Activated T-helper 1 cell treated with anti-CD3 and anti-CD28 coated beads, Interleukin-12 subunit alpha, Interleukin-12 subunit beta, Interleukin-2, Interleukin-4 antibody, amounts not matched to agents 30 ng/mL and 10 ng/mL and 1 ng/mL, durations not matched to agents 14 hours and 24 hours and 36 hours (primary cell): ENCODE results near the gene CHST3. TPM values are rescaled to one million over a fixed set of nuclear protein-coding genes. Genes with fewer than 3 reads are reported as not detected.

Experiments
- DNase-seq: peaks from one replicate; pipeline ENCODE4 v3.0.0; 2021; ENCODE audit warnings: low spot score
- H3K27ac Mint-ChIP-seq: one replicate; pipeline ENCODE4 v1.8.0; 2021; ENCODE audit warnings: mild to moderate bottlenecking, mixed read lengths
- H3K27me3 Mint-ChIP-seq: one replicate; pipeline ENCODE4 v1.8.0; 2022; ENCODE audit warnings: mild to moderate bottlenecking, moderate library complexity, mixed read lengths; ENCODE audit not compliant: insufficient read depth
- H3K36me3 Mint-ChIP-seq: one replicate; pipeline ENCODE4 v1.8.0; 2021; ENCODE audit warnings: low read depth, mixed read lengths
- H3K4me1 Mint-ChIP-seq: one replicate; pipeline ENCODE4 v1.8.0; 2021; ENCODE audit warnings: low read depth, mixed read lengths
- H3K4me3 Mint-ChIP-seq: one replicate; pipeline ENCODE4 v1.8.0; 2021; ENCODE audit warnings: mild to moderate bottlenecking, moderate library complexity, mixed read lengths
- H3K9me3 Mint-ChIP-seq: one replicate; pipeline ENCODE4 v1.8.0; 2021; ENCODE audit warnings: mixed read lengths
- intact Hi-C: fragments of 100-400 bp; cut with micrococcal nuclease; formaldehyde crosslinking; loops from one replicate; pipeline ENCODE4 v1.15.1; 2024
- total RNA-seq: library from RNA; stranded (reverse); gene quantifications from 2 replicates; pipeline ENCODE4 v1.2.3, GENCODE V29; 2022

The CHST3 gene
- total RNA-seq, 1 donor from 2014 or later: 0.16 TPM

DNA sequence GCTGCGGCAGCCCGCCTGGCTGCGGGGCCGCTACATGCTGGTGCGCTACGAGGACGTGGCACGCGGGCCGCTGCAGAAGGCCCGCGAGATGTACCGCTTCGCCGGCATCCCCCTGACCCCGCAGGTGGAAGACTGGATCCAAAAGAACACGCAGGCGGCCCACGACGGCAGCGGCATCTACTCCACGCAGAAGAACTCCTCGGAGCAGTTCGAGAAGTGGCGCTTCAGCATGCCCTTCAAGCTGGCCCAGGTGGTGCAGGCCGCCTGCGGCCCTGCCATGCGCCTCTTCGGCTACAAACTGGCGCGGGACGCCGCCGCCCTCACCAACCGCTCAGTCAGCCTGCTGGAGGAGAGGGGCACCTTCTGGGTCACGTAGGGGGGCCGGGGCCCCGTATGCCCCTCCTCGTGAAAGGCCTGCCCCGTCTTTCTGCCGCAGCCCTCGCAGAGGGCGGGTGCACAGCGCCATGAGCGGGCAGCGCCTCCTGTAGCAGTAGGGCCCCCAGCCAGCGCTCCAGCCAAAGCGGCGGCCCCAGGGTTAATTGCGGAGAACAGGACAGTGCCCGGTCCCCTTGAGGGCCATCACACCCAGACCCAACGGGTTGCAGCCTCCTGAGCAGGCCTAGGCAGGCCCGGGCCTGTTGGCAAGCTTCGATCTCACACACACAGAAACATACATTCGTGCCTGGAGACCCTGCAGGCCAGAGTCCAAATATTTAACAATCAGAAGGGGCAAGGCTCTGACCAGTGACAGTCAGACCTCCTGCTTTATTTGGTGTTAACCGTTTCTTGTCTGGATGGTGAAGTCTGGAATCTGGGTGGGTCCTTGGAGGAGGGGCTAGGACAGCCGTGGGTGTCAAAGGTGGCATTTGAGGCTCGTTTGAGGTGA is 44.1 kb downstream of the CHST3 start:
- no peak overlapping the region for H3K27ac Mint-ChIP-seq
- no peaks in the 10 kb centered on the region for H3K36me3 Mint-ChIP-seq
- intact Hi-C loops: no loop called here
- no peaks in the 10 kb centered on the region for H3K4me1 Mint-ChIP-seq
- no peaks in the 10 kb centered on the region for H3K9me3 Mint-ChIP-seq
- no peak for DNase-seq
- peaks cover 2% of the 10 kb centered on the region for H3K27me3 Mint-ChIP-seq
- H3K4me3 Mint-ChIP-seq: no peak overlapping the region

- no peak for DNase-seq
- H3K9me3 Mint-ChIP-seq: no peaks in the 10 kb centered on the region
- H3K4me1 Mint-ChIP-seq: no peaks in the 10 kb centered on the region
- H3K4me3 Mint-ChIP-seq: no peak overlapping the region
- peaks cover 2% of the 10 kb centered on the region for H3K27me3 Mint-ChIP-seq
- no peaks in the 10 kb centered on the region for H3K36me3 Mint-ChIP-seq
- intact Hi-C loops: no loop called here
- no peak overlapping the region for H3K27ac Mint-ChIP-seq
Observed at GRCh38 chr10:72009051-72009424, 44.8 kb downstream of the CHST3 start.

- H3K36me3 Mint-ChIP-seq: no peaks in the 10 kb centered on the region
- H3K27ac Mint-ChIP-seq: no peak overlapping the region
- DNase-seq: no peak
- H3K4me3 Mint-ChIP-seq: no peak overlapping the region
- intact Hi-C loops: no loop called here
- H3K4me1 Mint-ChIP-seq: no peaks in the 10 kb centered on the region
- H3K9me3 Mint-ChIP-seq: no peaks in the 10 kb centered on the region
- H3K27me3 Mint-ChIP-seq: no peaks in the 10 kb centered on the region
Observed at GRCh38 chr10:72009425-72010081, 45.4 kb downstream of the CHST3 start.

DNA sequence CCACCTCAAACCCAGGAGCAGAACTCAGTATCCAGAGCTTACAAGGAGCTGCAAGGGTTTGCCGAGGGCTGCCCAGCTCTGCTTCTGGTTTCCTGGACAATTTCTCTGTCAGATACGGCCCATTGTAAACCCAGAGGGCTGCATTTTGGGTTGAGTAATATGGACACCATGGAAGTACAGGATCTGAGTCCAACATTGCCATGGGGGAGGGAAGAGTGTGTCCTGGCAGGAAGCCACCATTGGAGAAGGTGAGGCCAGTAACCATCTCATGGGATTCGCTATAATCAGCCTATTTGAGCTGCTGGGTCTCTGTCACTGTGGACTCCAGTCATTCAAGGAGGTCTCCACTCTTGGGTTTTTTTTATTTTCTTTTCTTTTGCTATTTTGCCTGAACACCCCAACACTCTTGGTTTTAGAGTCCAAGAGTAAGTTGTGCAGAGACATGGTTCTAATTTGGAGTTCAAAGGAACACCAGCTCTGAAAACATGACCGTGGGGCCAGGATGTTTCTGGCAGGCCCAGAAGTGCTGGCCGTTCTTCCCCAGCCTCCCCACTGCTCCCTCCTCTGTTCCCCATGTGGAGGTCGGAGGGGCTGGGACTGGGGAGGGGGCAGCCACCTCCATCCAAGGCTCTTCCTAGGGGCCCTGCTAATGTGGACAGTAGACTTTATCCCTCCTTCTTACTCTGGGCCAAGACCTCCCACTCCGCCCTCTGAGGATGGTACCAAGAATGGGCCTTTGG is 46.2 kb downstream of the CHST3 start:
- no peak overlapping the region for H3K4me3 Mint-ChIP-seq
- no peaks in the 10 kb centered on the region for H3K4me1 Mint-ChIP-seq
- no peaks in the 10 kb centered on the region for H3K27me3 Mint-ChIP-seq
- no peak overlapping the region for H3K27ac Mint-ChIP-seq
- H3K9me3 Mint-ChIP-seq: no peaks in the 10 kb centered on the region
- intact Hi-C loops: no loop called here
- no peaks in the 10 kb centered on the region for H3K36me3 Mint-ChIP-seq
- DNase-seq: no peak

DNA sequence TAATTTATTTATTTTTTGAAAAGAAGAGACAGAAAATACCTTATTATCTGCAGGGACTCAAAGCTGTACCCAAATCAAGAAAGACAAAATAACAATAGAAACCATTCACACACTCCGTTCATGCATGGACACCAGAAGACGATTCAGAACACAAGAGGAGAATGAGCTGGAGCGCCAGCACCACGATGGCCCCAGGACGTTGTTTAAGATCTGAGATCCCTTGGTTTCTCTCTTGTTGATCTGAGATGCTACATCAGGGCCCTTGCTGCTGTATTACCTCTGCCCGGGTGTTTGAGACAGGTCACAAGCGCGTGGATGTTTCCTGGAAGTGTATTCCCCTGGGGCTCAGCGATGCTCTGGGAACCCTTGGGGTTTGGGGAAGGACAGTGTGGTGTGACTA is 46.8 kb downstream of the CHST3 start:
- no peaks in the 10 kb centered on the region for H3K9me3 Mint-ChIP-seq
- no peaks in the 10 kb centered on the region for H3K36me3 Mint-ChIP-seq
- DNase-seq: no peak
- no peak overlapping the region for H3K27ac Mint-ChIP-seq
- H3K4me3 Mint-ChIP-seq: no peak overlapping the region
- H3K4me1 Mint-ChIP-seq: no peaks in the 10 kb centered on the region
- no peaks in the 10 kb centered on the region for H3K27me3 Mint-ChIP-seq
- intact Hi-C loops: no loop called here

DNA sequence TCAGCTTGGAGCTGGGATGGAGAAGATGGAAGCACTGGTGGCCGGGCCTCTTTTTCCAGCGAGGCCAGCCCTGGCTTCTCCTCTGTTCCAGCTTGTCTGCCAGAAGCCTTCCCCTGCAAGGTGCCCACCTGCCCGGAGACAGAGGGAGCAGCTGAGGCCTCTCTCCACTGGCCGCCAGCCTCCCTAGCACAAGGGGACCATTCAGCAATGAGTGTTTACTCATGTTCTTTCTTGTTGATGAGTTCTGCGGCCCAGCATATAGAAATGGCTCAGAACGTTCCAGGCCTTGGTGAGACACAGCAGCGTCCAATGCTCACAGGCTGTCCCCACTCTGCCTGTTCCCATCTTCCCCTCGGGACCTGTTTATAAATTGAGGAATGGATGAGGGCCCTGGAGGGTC is 47.3 kb downstream of the CHST3 start:
- no peaks in the 10 kb centered on the region for H3K9me3 Mint-ChIP-seq

GRCh38 chr10:72011976-72012512 is 47.8 kb downstream of the CHST3 start:
- H3K4me3 Mint-ChIP-seq: no peak overlapping the region
- intact Hi-C loops: no loop called here
- no peaks in the 10 kb centered on the region for H3K36me3 Mint-ChIP-seq
- no peak for DNase-seq
- no peaks in the 10 kb centered on the region for H3K4me1 Mint-ChIP-seq
- no peaks in the 10 kb centered on the region for H3K27me3 Mint-ChIP-seq
- no peak overlapping the region for H3K27ac Mint-ChIP-seq
- H3K9me3 Mint-ChIP-seq: no peaks in the 10 kb centered on the region

More for the DNA sequence above, 47.3 kb downstream of the CHST3 start:
- Mint-ChIP-seq H3K27me3 (no peaks in the 10 kb centered on the region), H3K27ac (no peak overlapping the region), H3K4me1 (no peaks in the 10 kb centered on the region), H3K4me3 (no peak overlapping the region), H3K36me3 (no peaks in the 10 kb centered on the region)
- no peak for DNase-seq
- intact Hi-C loops: no loop called here

DNA sequence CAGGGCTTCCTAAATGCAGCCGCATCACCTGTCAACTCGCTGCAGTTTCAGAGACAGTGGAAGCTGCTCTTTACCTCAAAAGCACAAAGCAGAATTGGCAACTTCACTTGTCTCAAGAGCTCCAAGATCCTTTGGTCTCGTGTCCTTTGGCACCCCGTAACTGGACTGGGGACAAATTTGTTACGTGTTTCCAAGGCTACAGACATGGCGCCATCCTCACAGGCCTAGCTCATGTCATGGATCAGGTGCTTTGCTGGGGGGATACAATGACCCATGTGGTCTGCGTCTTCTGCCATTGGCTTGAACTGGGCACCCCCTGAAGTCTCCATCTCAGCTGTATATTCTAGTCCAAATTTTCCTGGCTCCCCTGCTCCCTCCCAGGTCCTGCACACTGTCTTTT is 48.6 kb downstream of the CHST3 start:
- Mint-ChIP-seq H3K27me3 (no peaks in the 10 kb centered on the region), H3K27ac (no peak overlapping the region), H3K9me3 (no peaks in the 10 kb centered on the region), H3K4me1 (no peaks in the 10 kb centered on the region), H3K4me3 (no peak overlapping the region), H3K36me3 (no peaks in the 10 kb centered on the region)
- no peak for DNase-seq
- intact Hi-C loops: no loop called here

GRCh38 chr10:72013202-72013945 is 49.2 kb downstream of the CHST3 start:
- no peak overlapping the region for H3K4me3 Mint-ChIP-seq
- H3K27ac Mint-ChIP-seq: no peak overlapping the region
- no peaks in the 10 kb centered on the region for H3K9me3 Mint-ChIP-seq
- intact Hi-C loops: no loop called here
- H3K36me3 Mint-ChIP-seq: no peaks in the 10 kb centered on the region
- H3K4me1 Mint-ChIP-seq: no peaks in the 10 kb centered on the region
- H3K27me3 Mint-ChIP-seq: no peaks in the 10 kb centered on the region
- no peak for DNase-seq

DNA sequence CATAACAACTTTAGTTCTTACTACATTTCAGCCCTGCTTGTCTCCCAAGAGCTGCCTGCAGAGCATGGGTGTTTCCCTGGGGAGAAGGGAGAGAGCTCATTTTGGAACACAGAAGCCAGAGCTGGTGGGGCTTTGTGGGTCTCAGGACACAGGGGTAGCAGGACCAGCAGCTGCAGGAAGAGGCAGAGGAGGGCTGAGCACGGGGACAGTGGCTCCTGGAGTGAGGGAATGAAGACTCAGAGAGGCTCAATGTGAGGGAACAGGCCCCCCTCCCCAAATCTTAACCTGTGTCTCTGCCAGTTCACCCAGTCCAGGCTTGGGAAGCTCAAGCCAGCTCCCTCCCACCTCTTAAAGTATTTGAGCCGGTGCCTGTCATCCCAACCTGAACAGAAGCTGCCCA is 50.0 kb downstream of the CHST3 start:
- H3K4me1 Mint-ChIP-seq: no peaks in the 10 kb centered on the region
- no peak overlapping the region for H3K4me3 Mint-ChIP-seq
- no peaks in the 10 kb centered on the region for H3K27me3 Mint-ChIP-seq
- DNase-seq: no peak
- no peaks in the 10 kb centered on the region for H3K36me3 Mint-ChIP-seq
- no peak overlapping the region for H3K27ac Mint-ChIP-seq
- intact Hi-C loops: no loop called here
- no peaks in the 10 kb centered on the region for H3K9me3 Mint-ChIP-seq

DNA sequence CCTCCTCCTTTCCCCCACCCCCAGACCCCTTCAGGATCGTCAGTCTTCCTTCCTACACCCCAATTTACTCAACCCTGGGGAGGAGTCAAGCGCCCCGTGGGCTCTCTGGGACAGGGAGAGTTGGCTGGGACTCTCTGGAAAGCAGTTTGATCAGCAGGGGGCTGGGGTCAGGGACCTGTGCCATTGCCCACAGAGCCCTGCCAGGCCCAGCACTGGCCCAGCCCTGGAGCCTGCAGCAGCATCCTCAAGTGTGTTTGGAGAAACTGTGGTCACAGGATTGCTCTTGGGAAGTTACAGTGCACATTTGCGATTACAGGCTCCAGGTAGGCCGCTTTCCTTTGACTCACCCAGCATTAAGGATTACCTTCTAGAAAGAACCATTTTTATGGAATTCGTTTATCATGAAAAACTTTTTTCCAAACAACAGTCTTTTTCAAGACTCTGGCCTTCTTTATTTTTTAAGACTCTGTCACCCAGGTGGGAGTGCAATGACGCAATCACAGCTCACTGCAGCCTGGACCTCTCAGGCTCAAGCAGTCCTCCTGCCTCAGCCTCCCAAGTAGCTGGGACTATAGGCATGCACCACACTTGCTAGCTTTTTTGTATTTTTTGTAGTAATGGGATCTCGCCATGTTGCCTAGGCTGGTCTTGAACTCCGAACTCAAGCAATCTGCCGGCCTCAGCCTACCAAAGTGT is 50.7 kb downstream of the CHST3 start:
- Mint-ChIP-seq H3K9me3 (no peaks in the 10 kb centered on the region), H3K4me1 (no peaks in the 10 kb centered on the region), H3K36me3 (no peaks in the 10 kb centered on the region), H3K27me3 (no peaks in the 10 kb centered on the region), H3K27ac (no peak overlapping the region), H3K4me3 (no peak overlapping the region)
- intact Hi-C loops: no loop called here
- DNase-seq: no peak

GRCh38 chr10:72015841-72016240 is 51.6 kb downstream of the CHST3 start:
- no peak for DNase-seq
- Mint-ChIP-seq H3K9me3 (no peaks in the 10 kb centered on the region), H3K27me3 (no peaks in the 10 kb centered on the region), H3K4me3 (no peak overlapping the region), H3K36me3 (no peaks in the 10 kb centered on the region), H3K27ac (no peak overlapping the region), H3K4me1 (peaks cover under 1% of the 10 kb centered on the region)
- intact Hi-C loops: no loop called here
